Measurements from ENCODE around the gene QRFP. TPM values are rescaled to one million over a fixed set of nuclear protein-coding genes. Genes with fewer than 3 reads are reported as not detected.
A peak's percentile ranks its signal among the peaks of the same experiment; 100 is the strongest.

QRFP gene
- total RNA-seq, 1 experiment from 2014 or later, result not detected

DNA sequence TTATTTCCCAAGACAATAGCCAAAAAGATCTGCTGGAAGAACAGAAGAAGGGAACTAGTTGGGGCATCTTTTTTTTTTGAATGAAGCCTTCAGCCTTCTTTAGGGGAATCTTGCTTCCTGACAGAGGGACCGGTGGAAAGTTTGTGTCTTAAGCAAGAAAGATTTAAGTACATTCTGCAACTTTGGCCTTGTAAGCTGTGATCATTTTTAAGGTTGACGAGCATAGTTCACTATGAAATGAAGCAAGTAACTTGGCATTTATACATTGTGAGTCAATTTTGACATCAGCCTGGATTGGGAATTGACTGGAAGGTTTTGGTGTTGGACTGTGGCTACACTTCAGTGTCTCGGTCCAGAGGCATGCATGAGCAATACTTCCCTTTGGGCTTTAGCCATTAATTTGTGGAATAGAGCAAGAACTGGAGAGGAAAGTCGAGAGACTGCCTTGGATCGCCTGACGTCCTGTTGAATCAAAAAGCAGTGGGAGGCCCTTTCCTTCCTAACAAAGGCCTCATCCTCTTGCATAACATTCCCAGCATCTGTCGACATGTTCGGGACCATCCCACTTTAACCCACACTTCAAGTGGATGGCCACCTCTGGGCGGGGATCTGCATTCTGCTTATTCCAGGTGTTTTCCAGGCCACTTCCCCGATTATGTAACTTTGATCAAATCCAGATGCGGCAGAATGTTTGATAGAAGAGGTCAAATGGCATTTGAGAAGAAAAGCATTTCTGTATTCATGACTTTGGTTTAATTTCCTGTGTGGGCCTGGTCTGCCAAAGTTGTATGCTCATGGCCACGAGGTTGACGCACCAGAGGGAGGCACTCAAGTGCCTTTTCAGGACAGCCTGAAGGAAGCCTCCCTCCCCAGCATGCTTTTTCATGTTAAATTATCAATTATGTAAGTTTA is 49.0 kb downstream of the QRFP start:
- no peak overlapping the region for H2BK15ac ChIP-seq (ENCODE audit: low read depth, low read length)
- H2AK5ac ChIP-seq (ENCODE audit: insufficient read length, low read length), result no peak overlapping the region
- no peaks in the 10 kb centered on the region for H3K27me3 Mint-ChIP-seq (ENCODE audit: low read depth)
- H3K9ac ChIP-seq (ENCODE audit: extremely low read depth, insufficient read length, low read length), result no peak overlapping the region
- no peak overlapping the region for H2BK120ac ChIP-seq (ENCODE audit: low read depth, low read length, poor library complexity, severe bottlenecking)
- H3K18ac ChIP-seq (ENCODE audit: insufficient read length, low read depth, low read length), result no peak overlapping the region
- WGBS (ENCODE audit: extremely low coverage, insufficient read length, low lambda C conversion rate), result no CpG with 5 or more reads among the region's 13 CpGs
- peaks cover 4 to 17% (median 8%) of the 10 kb centered on the region in 3 experiments for H3K36me3 Mint-ChIP-seq (ENCODE audit: insufficient read depth in 1 of 3, low read depth in 3 of 3)
- H3K4me1 Mint-ChIP-seq, result peaks cover 48 to 55% of the 10 kb centered on the region in 2 experiments
- no peak overlapping the region for H4K8ac ChIP-seq (replicated peaks; ENCODE audit: insufficient read length, low read depth, low read length)
- H3K4ac ChIP-seq (ENCODE audit: low read depth, low read length), result no peak overlapping the region
- TF ChIP-seq, protein P1, sequence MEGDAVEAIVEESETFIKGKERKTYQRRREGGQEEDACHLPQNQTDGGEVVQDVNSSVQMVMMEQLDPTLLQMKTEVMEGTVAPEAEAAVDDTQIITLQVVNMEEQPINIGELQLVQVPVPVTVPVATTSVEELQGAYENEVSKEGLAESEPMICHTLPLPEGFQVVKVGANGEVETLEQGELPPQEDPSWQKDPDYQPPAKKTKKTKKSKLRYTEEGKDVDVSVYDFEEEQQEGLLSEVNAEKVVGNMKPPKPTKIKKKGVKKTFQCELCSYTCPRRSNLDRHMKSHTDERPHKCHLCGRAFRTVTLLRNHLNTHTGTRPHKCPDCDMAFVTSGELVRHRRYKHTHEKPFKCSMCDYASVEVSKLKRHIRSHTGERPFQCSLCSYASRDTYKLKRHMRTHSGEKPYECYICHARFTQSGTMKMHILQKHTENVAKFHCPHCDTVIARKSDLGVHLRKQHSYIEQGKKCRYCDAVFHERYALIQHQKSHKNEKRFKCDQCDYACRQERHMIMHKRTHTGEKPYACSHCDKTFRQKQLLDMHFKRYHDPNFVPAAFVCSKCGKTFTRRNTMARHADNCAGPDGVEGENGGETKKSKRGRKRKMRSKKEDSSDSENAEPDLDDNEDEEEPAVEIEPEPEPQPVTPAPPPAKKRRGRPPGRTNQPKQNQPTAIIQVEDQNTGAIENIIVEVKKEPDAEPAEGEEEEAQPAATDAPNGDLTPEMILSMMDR (conservative IDR thresholded peaks at IDR 0.05), result peak; percentile 37; the same call in 1 of the 3 replicates
- H3K14ac ChIP-seq (ENCODE audit: insufficient read depth, low read length), result no peak overlapping the region
- DNase-seq, result peak; percentile 77
- H3K4me3 Mint-ChIP-seq, result peak overlapping the region in 1 of 2 experiments; percentile 58; a peak in 3 of 5 replicates
- H2BK5ac ChIP-seq (ENCODE audit: insufficient read length, low read length), result no peak overlapping the region
- no peaks in the 10 kb centered on the region for H3K23me2 ChIP-seq (ENCODE audit: insufficient read length, low read depth, low read length, poor library complexity, severe bottlenecking)
- H3K9me3 ChIP-seq (ENCODE audit: control insufficient read depth, low read depth, low read length), result no peaks in the 10 kb centered on the region
- H2BK12ac ChIP-seq (ENCODE audit: insufficient read length, low read depth, low read length), result no peak overlapping the region
- H3T11ph ChIP-seq (ENCODE audit: low read length), result no peak overlapping the region
- H3K9me3 Mint-ChIP-seq, result no peaks in the 10 kb centered on the region
- no peaks in the 10 kb centered on the region for H3K27me3 ChIP-seq (ENCODE audit: insufficient read depth, low read length)
- peaks cover 22% of the 10 kb centered on the region for H3K79me2 ChIP-seq (ENCODE audit: insufficient read depth, low read length)
- no peak overlapping the region for H2BK20ac ChIP-seq (ENCODE audit: low read depth, low read length, poor library complexity, severe bottlenecking)
- H3K27ac Mint-ChIP-seq, result peak overlapping the region; percentile 95 to 97 (median 97)
- H4K20me1 ChIP-seq (ENCODE audit: control insufficient read depth, insufficient read depth, insufficient read length), result no peaks in the 10 kb centered on the region
- H3K27ac ChIP-seq (ENCODE audit: insufficient read length, low read depth, low read length), result peak overlapping the region; percentile 64
- no peak overlapping the region for H4K5ac ChIP-seq (ENCODE audit: insufficient read length, low read depth, low read length)
- no peak overlapping the region for H3K4me2 ChIP-seq (ENCODE audit: insufficient read depth, insufficient read length, low read length)
- peaks cover 4% of the 10 kb centered on the region; the same call in 1 of the 2 replicates for H3K4me1 ChIP-seq (ENCODE audit: insufficient read depth, low read length)
- no peak overlapping the region for H3K23ac ChIP-seq (ENCODE audit: insufficient read length, low read depth, low read length)
- H3K79me1 ChIP-seq (ENCODE audit: insufficient read depth, low read depth, low read length, poor library complexity, severe bottlenecking), result peaks cover 8% of the 10 kb centered on the region
- no peak overlapping the region for H4K91ac ChIP-seq (ENCODE audit: insufficient read length, low read depth, low read length)
- no peak overlapping the region for H3K56ac ChIP-seq (ENCODE audit: insufficient read length, low read depth, low read length)
- no peak overlapping the region for H2AFZ ChIP-seq (ENCODE audit: low read length)
